ENCODE measurements around the gene WDR64.

Gene WDR64

DNA sequence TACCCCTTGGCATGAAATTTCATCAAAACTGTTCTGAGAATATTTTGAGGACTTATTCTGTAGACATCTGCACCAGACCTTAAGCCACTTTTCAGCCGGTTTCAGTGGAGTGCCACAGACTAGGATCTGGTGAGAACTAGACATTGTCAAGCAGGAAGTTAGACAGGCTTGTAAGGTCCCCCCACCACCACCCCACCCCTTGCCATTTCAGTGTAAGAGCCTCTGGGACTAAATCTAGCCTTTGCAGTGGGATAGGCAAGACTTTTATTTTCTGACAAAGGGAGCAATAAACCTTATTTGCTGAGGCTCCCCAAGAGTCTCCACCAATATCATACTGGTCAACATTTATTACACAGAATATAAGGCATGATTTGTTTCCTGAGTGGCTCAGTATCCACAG is 118.0 kb downstream of the WDR64 start:
- Histone ChIP-seq H3K4me3 (ENCODE audit: low read length in 2 of 2) (no peak overlapping the region), H3K9me3 (ENCODE audit: control insufficient read depth in 2 of 2, low read length in 2 of 2) (no peaks in the 10 kb centered on the region), H3K36me3 (ENCODE audit: control insufficient read depth in 2 of 2, insufficient read depth in 2 of 2, low read length in 2 of 2) (no peaks in the 10 kb centered on the region)

DNA sequence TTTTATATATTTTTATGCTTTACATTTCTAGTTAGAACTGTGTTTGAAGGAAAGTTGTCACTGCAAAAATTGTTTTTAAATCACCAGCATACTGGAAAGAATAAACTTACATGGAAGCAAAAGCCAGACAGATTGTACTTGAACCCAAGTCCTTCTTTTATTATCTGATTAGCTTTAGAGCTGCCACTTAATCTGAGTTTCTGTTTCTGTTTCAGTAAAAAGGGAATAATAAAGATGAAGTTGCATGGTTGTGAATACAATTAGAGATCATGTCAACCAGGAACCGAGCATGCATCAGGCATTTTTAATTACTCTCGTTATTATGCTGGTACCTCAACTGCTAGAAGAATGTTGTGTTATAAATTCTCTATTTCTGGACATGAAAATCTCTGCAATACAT is 119.0 kb downstream of the WDR64 start:
- Histone ChIP-seq H3K36me3 (ENCODE audit: control insufficient read depth in 2 of 2, insufficient read depth in 2 of 2, low read length in 2 of 2) (no peaks in the 10 kb centered on the region), H3K4me3 (ENCODE audit: low read length in 2 of 2) (no peak overlapping the region), H3K27me3 (ENCODE audit: control insufficient read depth in 1 of 2, insufficient read depth in 2 of 2, low read length in 2 of 2) (peaks cover 0 to 3% of the 10 kb centered on the region in 2 donors), H3K4me1 (ENCODE audit: control insufficient read depth, insufficient read depth, low read length) (no peaks in the 10 kb centered on the region), H3K9ac (ENCODE audit: low read length in 2 of 2) (no peak overlapping the region), H3K9me3 (ENCODE audit: control insufficient read depth in 2 of 2, low read length in 2 of 2) (no peaks in the 10 kb centered on the region), H3K27ac (ENCODE audit: low read length) (no peak overlapping the region)

More for the DNA sequence above, 118.0 kb downstream of the WDR64 start:
- Histone ChIP-seq H3K4me1 (ENCODE audit: control insufficient read depth, insufficient read depth, low read length) (no peaks in the 10 kb centered on the region), H3K27ac (ENCODE audit: low read length) (no peak overlapping the region), H3K27me3 (ENCODE audit: control insufficient read depth in 1 of 2, insufficient read depth in 2 of 2, low read length in 2 of 2) (peaks cover 0 to 3% of the 10 kb centered on the region in 2 donors), H3K9ac (ENCODE audit: low read length in 2 of 2) (no peak overlapping the region)

DNA sequence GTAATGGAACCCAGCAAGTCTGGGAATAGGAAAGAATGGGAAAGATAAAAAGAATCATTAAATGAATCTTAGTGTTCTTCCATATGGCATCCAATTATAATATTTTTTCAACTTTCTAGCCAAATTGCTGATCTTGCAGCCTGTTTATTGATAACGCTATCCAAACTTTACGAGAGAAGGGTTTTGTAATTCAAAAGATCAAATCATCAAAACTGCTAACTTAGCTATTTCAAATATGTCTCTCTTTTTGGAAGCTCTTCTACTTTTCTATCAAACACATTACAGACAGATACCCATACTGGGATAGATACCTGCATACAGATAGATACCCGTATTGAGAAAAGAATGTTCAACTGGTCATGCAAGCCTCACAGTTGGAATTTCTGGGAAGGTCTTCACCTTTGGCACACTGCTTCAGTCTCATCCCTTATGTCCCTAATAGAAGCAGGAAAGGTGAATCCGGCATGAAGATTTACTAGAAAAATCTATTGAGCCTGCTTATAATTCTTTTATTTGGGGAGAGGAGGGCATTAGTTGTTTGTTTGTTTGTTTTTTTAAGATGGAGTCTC is 120.9 kb downstream of the WDR64 start:
- no peaks in the 10 kb centered on the region for H3K4me1 ChIP-seq (ENCODE audit: control insufficient read depth, insufficient read depth, low read length)
- H3K36me3 ChIP-seq (ENCODE audit: control insufficient read depth in 2 of 2, insufficient read depth in 2 of 2, low read length in 2 of 2) = no peaks in the 10 kb centered on the region
- H3K9ac ChIP-seq (ENCODE audit: low read length in 2 of 2) = no peak overlapping the region
- no peaks in the 10 kb centered on the region for H3K27me3 ChIP-seq (ENCODE audit: control insufficient read depth in 1 of 2, insufficient read depth in 2 of 2, low read length in 2 of 2)
- no peak overlapping the region for H3K27ac ChIP-seq (ENCODE audit: low read length)
- H3K4me3 ChIP-seq (ENCODE audit: low read length in 2 of 2) = no peak overlapping the region
- H3K9me3 ChIP-seq (ENCODE audit: control insufficient read depth in 2 of 2, low read length in 2 of 2) = no peaks in the 10 kb centered on the region

DNA sequence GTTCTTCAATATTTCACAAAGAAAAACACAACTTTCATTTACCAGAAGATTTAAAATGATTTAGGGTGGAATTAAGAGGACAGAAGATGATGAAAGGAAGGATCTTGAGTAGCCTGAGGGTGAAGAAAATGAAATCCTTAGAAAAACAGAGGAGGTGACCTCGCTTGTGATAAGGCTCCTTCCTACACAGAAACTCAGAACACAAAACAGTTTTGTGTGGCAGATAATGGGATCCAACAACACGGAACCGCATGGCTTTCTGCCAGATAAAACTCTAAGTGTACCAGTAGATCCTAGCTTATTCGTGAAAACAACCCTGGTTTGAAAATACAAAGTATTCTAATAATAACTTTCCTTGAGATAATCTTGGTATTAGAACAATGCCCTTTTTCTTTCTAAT is 121.9 kb downstream of the WDR64 start:
- Histone ChIP-seq H3K9me3 (ENCODE audit: control insufficient read depth in 2 of 2, low read length in 2 of 2) (no peaks in the 10 kb centered on the region), H3K36me3 (ENCODE audit: control insufficient read depth in 2 of 2, insufficient read depth in 2 of 2, low read length in 2 of 2) (no peaks in the 10 kb centered on the region), H3K9ac (ENCODE audit: low read length in 2 of 2) (no peak overlapping the region), H3K4me3 (ENCODE audit: low read length in 2 of 2) (no peak overlapping the region), H3K4me1 (ENCODE audit: control insufficient read depth, insufficient read depth, low read length) (no peaks in the 10 kb centered on the region), H3K27me3 (ENCODE audit: control insufficient read depth in 1 of 2, insufficient read depth in 2 of 2, low read length in 2 of 2) (no peaks in the 10 kb centered on the region), H3K27ac (ENCODE audit: low read length) (no peak overlapping the region)

DNA sequence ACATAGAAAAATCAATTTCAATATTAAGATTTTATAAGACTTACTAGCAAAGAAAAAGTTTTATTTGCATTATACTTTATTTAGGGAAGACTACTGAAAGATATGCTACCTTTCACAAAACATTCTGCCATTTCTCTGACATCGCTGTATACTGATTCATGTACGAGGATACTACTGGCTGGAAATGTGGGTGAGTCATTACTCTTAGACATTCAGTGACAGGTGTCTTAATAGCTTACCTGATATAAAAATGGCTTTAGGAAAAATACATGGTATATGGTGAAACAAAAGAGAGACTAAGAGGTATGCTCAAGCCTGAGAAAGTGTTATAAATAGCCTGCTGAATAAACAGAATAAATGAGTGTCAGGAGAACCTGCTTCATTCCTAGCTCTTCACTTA is 122.9 kb downstream of the WDR64 start:
- Histone ChIP-seq H3K9ac (ENCODE audit: low read length in 2 of 2) (no peak overlapping the region), H3K4me1 (ENCODE audit: control insufficient read depth, insufficient read depth, low read length) (no peaks in the 10 kb centered on the region), H3K9me3 (ENCODE audit: control insufficient read depth in 2 of 2, low read length in 2 of 2) (no peaks in the 10 kb centered on the region), H3K27ac (ENCODE audit: low read length) (no peak overlapping the region), H3K4me3 (ENCODE audit: low read length in 2 of 2) (no peak overlapping the region), H3K36me3 (ENCODE audit: control insufficient read depth in 2 of 2, insufficient read depth in 2 of 2, low read length in 2 of 2) (no peaks in the 10 kb centered on the region), H3K27me3 (ENCODE audit: control insufficient read depth in 1 of 2, insufficient read depth in 2 of 2, low read length in 2 of 2) (no peaks in the 10 kb centered on the region)

DNA sequence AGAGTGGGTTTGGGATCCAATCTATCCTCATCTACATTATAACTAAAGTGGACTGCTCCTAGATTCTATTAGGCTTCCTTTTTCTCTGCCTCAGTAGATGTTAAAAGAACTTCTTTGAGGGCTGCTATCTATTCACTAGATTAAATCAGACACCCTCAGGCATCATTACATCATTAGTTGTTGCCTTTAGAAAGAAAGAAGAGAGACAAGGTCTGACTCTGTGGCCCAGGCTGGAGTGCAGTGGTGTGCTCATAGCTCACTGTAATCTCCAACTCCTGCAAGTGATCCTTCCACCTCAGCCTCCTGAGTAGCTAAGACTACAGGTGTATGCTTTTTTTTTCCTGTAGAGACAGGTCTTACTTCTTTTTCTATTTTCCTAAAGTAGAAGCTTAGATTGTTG is 124.8 kb downstream of the WDR64 start:
- Histone ChIP-seq H3K9me3 (ENCODE audit: control insufficient read depth in 2 of 2, low read length in 2 of 2) (no peaks in the 10 kb centered on the region), H3K4me3 (ENCODE audit: low read length in 2 of 2) (no peak overlapping the region), H3K27ac (ENCODE audit: low read length) (no peak overlapping the region), H3K9ac (ENCODE audit: low read length in 2 of 2) (no peak overlapping the region), H3K27me3 (ENCODE audit: control insufficient read depth in 1 of 2, insufficient read depth in 2 of 2, low read length in 2 of 2) (no peaks in the 10 kb centered on the region), H3K36me3 (ENCODE audit: control insufficient read depth in 2 of 2, insufficient read depth in 2 of 2, low read length in 2 of 2) (no peaks in the 10 kb centered on the region), H3K4me1 (ENCODE audit: control insufficient read depth, insufficient read depth, low read length) (no peaks in the 10 kb centered on the region)

DNA sequence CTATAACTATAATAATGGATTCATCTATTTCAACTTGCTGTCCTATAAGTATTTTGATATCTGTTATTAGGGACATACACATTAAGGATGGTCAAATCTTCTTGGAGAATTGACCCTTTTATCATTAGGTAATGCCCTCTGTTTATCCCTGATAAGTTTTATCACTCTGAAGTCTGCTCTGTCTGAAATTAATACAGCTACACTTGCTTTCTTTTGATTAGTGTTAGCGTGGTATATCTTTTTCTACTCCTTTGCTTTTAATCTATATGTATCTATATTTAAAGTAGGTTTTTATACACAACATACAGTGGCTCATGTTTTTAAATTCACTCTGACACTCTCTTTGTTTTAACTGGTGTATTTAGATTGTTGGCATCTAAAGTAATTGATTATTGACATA is 126.0 kb downstream of the WDR64 start:
- Histone ChIP-seq H3K9ac (ENCODE audit: low read length in 2 of 2) (no peak overlapping the region), H3K4me1 (ENCODE audit: control insufficient read depth, insufficient read depth, low read length) (no peaks in the 10 kb centered on the region), H3K4me3 (ENCODE audit: low read length in 2 of 2) (no peak overlapping the region), H3K27me3 (ENCODE audit: control insufficient read depth in 1 of 2, insufficient read depth in 2 of 2, low read length in 2 of 2) (no peaks in the 10 kb centered on the region), H3K27ac (ENCODE audit: low read length) (no peak overlapping the region), H3K9me3 (ENCODE audit: control insufficient read depth in 2 of 2, low read length in 2 of 2) (no peaks in the 10 kb centered on the region), H3K36me3 (ENCODE audit: control insufficient read depth in 2 of 2, insufficient read depth in 2 of 2, low read length in 2 of 2) (no peaks in the 10 kb centered on the region)

DNA sequence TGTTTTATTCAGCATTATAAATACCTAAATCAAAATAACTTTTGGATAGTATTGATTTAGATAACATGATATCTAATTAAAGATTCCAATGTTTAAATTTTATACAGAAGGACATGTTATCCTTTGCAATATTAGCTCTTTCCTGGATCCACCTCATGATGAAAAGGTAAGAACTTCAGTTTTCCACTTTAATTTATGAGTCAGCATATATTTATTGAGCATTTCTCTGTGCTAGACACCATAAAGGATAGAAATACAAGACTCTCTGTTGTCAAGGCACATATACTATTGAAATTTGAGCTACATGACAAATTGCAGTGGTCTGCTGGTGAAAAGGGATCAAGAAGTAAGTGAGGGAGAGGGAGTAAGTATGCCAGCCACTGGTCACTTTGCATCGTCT is 127.8 kb downstream of the WDR64 start:
- no peaks in the 10 kb centered on the region for H3K4me1 ChIP-seq (ENCODE audit: control insufficient read depth, insufficient read depth, low read length)
- no peak overlapping the region for H3K27ac ChIP-seq (ENCODE audit: low read length)
- H3K9ac ChIP-seq (ENCODE audit: low read length in 2 of 2) = no peak overlapping the region
- no peak overlapping the region for H3K4me3 ChIP-seq (ENCODE audit: low read length in 2 of 2)
- no peaks in the 10 kb centered on the region for H3K36me3 ChIP-seq (ENCODE audit: control insufficient read depth in 2 of 2, insufficient read depth in 2 of 2, low read length in 2 of 2)
- H3K9me3 ChIP-seq (ENCODE audit: control insufficient read depth in 2 of 2, low read length in 2 of 2) = no peaks in the 10 kb centered on the region
- no peaks in the 10 kb centered on the region for H3K27me3 ChIP-seq (ENCODE audit: control insufficient read depth in 1 of 2, insufficient read depth in 2 of 2, low read length in 2 of 2)

DNA sequence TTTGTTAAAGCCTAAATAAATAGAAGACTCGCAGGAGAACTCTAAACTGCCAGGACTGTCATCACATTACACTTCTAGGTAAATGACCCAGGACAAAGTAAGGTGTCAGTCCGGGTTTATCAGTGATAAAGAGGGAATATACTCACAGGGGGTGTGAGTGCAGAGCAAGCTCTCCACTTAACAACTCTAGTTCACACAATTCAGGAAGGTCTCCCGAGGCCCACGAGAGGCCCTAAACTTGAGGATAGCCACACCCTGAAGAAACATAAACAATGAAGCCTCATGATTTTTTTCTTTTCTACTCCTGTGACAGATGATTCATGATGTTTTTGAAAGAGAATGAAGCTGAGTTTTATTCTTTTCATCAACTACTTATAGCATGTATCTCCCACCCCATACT is 130.3 kb downstream of the WDR64 start:
- H3K4me1 ChIP-seq (ENCODE audit: control insufficient read depth, insufficient read depth, low read length) = no peaks in the 10 kb centered on the region
- H3K9ac ChIP-seq (ENCODE audit: low read length in 2 of 2) = no peak overlapping the region
- H3K27ac ChIP-seq (ENCODE audit: low read length) = no peak overlapping the region
- H3K27me3 ChIP-seq (ENCODE audit: control insufficient read depth in 1 of 2, insufficient read depth in 2 of 2, low read length in 2 of 2) = no peaks in the 10 kb centered on the region
- H3K4me3 ChIP-seq (ENCODE audit: low read length in 2 of 2) = no peak overlapping the region
- H3K9me3 ChIP-seq (ENCODE audit: control insufficient read depth in 2 of 2, low read length in 2 of 2) = no peaks in the 10 kb centered on the region
- no peaks in the 10 kb centered on the region for H3K36me3 ChIP-seq (ENCODE audit: control insufficient read depth in 2 of 2, insufficient read depth in 2 of 2, low read length in 2 of 2)

DNA sequence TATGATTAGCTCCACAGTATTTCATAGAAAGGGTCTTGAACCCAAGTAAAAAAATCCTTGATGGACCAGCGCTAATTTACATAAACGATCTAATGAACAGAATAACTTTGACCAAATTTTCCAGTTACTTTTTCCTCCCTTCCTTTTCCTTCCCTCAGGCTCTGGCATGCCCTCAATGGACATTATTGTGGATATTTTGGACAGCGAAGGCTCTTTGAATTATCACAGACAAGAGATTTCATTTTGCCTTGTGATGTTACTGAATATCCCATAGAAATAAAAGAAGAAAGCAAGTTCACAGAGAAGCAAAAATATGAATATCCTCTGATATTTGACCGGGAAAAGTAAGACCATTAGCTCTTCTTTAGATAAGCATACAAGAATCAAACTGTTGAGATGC is 135.6 kb downstream of the WDR64 start:
- no peaks in the 10 kb centered on the region for H3K36me3 ChIP-seq (ENCODE audit: control insufficient read depth in 2 of 2, insufficient read depth in 2 of 2, low read length in 2 of 2)
- H3K4me1 ChIP-seq (ENCODE audit: control insufficient read depth, insufficient read depth, low read length) = no peaks in the 10 kb centered on the region
- no peak overlapping the region for H3K4me3 ChIP-seq (ENCODE audit: low read length in 2 of 2)
- H3K9me3 ChIP-seq (ENCODE audit: control insufficient read depth in 2 of 2, low read length in 2 of 2) = no peaks in the 10 kb centered on the region
- H3K9ac ChIP-seq (ENCODE audit: low read length in 2 of 2) = no peak overlapping the region
- no peaks in the 10 kb centered on the region for H3K27me3 ChIP-seq (ENCODE audit: control insufficient read depth in 1 of 2, insufficient read depth in 2 of 2, low read length in 2 of 2)
- no peak overlapping the region for H3K27ac ChIP-seq (ENCODE audit: low read length)

DNA sequence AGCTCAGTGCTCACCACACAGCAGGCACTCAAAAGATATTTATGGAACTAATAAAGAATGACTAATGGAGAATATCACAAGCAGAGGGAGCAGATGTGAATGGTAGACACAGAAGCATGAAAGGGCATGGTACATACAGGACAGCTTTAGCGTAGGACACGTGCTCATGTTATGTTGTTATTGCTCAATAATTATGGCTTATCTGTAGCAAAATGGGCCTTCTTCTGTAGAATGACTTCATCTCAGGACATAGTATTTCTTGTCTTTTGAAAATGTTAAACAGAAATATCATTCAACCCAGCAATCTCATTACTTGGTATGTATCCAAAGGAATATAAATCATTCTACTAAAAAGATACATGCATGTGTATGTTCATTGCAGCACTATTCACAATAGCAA is 137.0 kb downstream of the WDR64 start:
- no peaks in the 10 kb centered on the region for H3K36me3 ChIP-seq (ENCODE audit: control insufficient read depth in 2 of 2, insufficient read depth in 2 of 2, low read length in 2 of 2)
- no peak overlapping the region for H3K4me3 ChIP-seq (ENCODE audit: low read length in 2 of 2)
- H3K4me1 ChIP-seq (ENCODE audit: control insufficient read depth, insufficient read depth, low read length) = no peaks in the 10 kb centered on the region
- no peaks in the 10 kb centered on the region for H3K27me3 ChIP-seq (ENCODE audit: control insufficient read depth in 1 of 2, insufficient read depth in 2 of 2, low read length in 2 of 2)
- H3K9me3 ChIP-seq (ENCODE audit: control insufficient read depth in 2 of 2, low read length in 2 of 2) = no peaks in the 10 kb centered on the region
- no peak overlapping the region for H3K9ac ChIP-seq (ENCODE audit: low read length in 2 of 2)
- H3K27ac ChIP-seq (ENCODE audit: low read length) = no peak overlapping the region
